MCF 10A (cell line): ENCODE results near the gene CCNL1. TPM values are rescaled to one million over a fixed set of nuclear protein-coding genes. Genes with fewer than 3 reads are reported as not detected.

Experiments used
- BruUV-seq: library from RNA; stranded (reverse); fragments of 400-500 nt; replicated peaks from 2 replicates; lab custom pipeline; 2021; lab: Mats Ljungman, UMichigan
- CTCF ChIA-PET: fragments of 300-600 bp; sonication (Branson Sonifier 250); formaldehyde crosslinking; extraction: SDS; loops from one replicate; lab custom pipeline; 2021; ENCODE audit warnings: antibody characterized with exemption, inconsistent platforms; lab: Yijun Ruan, JAX
- POLR2A ChIA-PET: fragments of 300-600, 350-650 bp; sonication (Branson Sonifier 250); formaldehyde crosslinking; extraction: SDS; loops from one replicate; lab custom pipeline; 2020; ENCODE audit warnings: antibody characterized with exemption, inconsistent platforms; lab: Yijun Ruan, JAX
- DNase-seq: peaks from one replicate; pipeline ENCODE4 v3.0.0-alpha.2; 2018; ENCODE audit not compliant: unreplicated experiment
- H3K27ac Mint-ChIP-seq: one replicate; pipeline ENCODE4 v1.8.0; 2022; ENCODE audit warnings: mild to moderate bottlenecking, low read depth, mixed read lengths; ENCODE audit not compliant: unreplicated experiment
- H3K27me3 Mint-ChIP-seq: one replicate; pipeline ENCODE4 v1.8.0; 2022; ENCODE audit warnings: mixed read lengths; ENCODE audit not compliant: insufficient read depth, unreplicated experiment
- H3K36me3 Mint-ChIP-seq: one replicate; pipeline ENCODE4 v1.8.0; 2022; ENCODE audit warnings: mild to moderate bottlenecking, moderate library complexity, mixed read lengths; ENCODE audit not compliant: insufficient read depth, unreplicated experiment
- H3K4me1 Mint-ChIP-seq: one replicate; pipeline ENCODE4 v1.8.0; 2022; ENCODE audit warnings: mixed read lengths; ENCODE audit not compliant: insufficient read depth, unreplicated experiment
- H3K4me3 Mint-ChIP-seq: one replicate; pipeline ENCODE4 v1.8.0; 2022; ENCODE audit warnings: mild to moderate bottlenecking, moderate library complexity, mixed read lengths; ENCODE audit not compliant: unreplicated experiment
- H3K9me3 Mint-ChIP-seq: one replicate; pipeline ENCODE4 v1.8.0; 2022; ENCODE audit warnings: mixed read lengths; ENCODE audit not compliant: unreplicated experiment
- intact Hi-C: fragments of 100-400 bp; cut with micrococcal nuclease; formaldehyde crosslinking; loops from 2 replicates; pipeline ENCODE4 v1.14.1; 2022
- total RNA-seq: library from RNA; stranded (reverse); gene quantifications from 2 replicates; pipeline ENCODE4 v1.2.3, GENCODE V29; 2022
- TF ChIP-seq, protein P1 (sequence below): fragments of 200-600 bp; IDR thresholded peaks from one replicate; pipeline ENCODE4 v1.8.0; 2022; ENCODE audit warnings: antibody characterized with exemption, mild to moderate bottlenecking; ENCODE audit not compliant: unreplicated experiment

CCNL1 gene
- total RNA-seq, 1 experiment from 2014 or later: 103 TPM

DNA sequence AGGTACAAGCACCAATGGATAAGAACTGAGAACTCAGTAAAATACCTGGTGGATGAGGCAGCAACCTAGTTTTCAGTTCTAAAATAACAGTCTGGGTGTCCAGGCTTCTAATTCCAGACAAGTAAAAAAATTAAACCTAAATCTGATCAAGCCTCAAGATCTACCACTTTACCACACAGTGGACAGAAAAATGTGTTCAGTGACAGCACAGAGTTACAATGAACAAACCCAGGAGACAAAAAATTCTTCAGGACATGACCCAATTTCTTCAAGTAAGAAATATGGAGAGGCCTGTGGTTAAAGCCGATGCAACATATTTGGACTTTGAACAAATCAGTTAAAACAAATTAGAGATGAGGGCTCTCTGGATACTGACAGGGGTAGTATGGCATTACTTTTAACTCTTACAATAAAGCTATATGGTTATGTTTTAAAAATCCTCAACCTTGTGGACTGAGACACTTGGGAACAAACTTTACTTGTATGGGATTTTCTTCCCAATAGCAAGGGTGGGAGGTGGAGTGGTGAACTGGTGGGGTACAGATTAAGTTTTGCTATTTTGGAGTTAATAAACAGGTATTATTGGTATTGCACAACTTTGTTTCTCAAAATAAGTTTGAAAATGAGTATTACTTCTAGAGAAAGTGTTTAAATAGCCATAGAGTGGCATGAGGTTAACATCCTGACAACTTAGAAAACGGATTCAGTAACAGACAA lies 14.2 kb downstream of the CCNL1 start:
- CTCF ChIA-PET: interaction anchor here (2.8 kb wide), 1 partner anchor 9 kb away, joined by 14 read pairs; no protein-coding TSS in a partner anchor
- BruUV-seq: no TSS peak
- Mint-ChIP-seq H3K27me3 (no peaks in the 10 kb centered on the region), H3K27ac (no peak overlapping the region), H3K9me3 (no peaks in the 10 kb centered on the region), H3K4me1 (peaks cover 4% of the 10 kb centered on the region), H3K4me3 (no peak overlapping the region), H3K36me3 (peaks cover 89% of the 10 kb centered on the region)
- POLR2A ChIA-PET: interaction anchor here (0.6 to 2.6 kb wide), 3 partner anchors 9 to 14 kb away, joined by 3 to 14 read pairs (median 3); partner anchors contain the start of gene CCNL1
- no peak for DNase-seq
- TF ChIP-seq, protein P1, sequence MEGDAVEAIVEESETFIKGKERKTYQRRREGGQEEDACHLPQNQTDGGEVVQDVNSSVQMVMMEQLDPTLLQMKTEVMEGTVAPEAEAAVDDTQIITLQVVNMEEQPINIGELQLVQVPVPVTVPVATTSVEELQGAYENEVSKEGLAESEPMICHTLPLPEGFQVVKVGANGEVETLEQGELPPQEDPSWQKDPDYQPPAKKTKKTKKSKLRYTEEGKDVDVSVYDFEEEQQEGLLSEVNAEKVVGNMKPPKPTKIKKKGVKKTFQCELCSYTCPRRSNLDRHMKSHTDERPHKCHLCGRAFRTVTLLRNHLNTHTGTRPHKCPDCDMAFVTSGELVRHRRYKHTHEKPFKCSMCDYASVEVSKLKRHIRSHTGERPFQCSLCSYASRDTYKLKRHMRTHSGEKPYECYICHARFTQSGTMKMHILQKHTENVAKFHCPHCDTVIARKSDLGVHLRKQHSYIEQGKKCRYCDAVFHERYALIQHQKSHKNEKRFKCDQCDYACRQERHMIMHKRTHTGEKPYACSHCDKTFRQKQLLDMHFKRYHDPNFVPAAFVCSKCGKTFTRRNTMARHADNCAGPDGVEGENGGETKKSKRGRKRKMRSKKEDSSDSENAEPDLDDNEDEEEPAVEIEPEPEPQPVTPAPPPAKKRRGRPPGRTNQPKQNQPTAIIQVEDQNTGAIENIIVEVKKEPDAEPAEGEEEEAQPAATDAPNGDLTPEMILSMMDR: no peak
- intact Hi-C loops: no loop called here

DNA sequence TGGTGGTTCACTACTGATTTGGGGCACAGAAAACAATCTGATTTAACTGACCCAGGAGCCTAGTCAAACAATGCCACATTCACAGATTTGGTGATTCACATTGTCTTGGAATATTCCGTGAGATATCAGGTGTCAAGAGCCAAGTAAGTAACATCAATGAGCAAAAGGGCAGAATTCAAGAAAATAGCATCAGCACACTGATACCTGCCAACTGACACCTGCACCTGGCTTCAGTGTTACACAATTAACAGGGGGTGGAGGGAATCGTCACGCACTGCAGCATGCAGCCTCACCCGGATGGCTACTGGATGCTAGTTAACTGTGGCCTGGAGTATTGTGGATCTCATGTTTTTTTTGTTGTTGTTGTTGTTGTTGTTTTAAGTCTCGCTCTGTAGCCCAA lies 17.6 kb downstream of the CCNL1 start:
- peak; percentile 34 for DNase-seq
- Mint-ChIP-seq H3K4me1 (peaks cover 4% of the 10 kb centered on the region), H3K27ac (no peak overlapping the region), H3K9me3 (no peaks in the 10 kb centered on the region), H3K4me3 (no peak overlapping the region), H3K36me3 (peaks cover 55% of the 10 kb centered on the region), H3K27me3 (no peaks in the 10 kb centered on the region)
- CTCF ChIA-PET: interaction anchor here (0.7 to 2.3 kb wide), 2 partner anchors 60 to 465 kb away, joined by 3 to 12 read pairs; no protein-coding TSS in a partner anchor
- POLR2A ChIA-PET: interaction anchor here (1.0 to 1.1 kb wide), 2 partner anchors 18 to 627 kb away, joined by 3 to 4 read pairs; no protein-coding TSS in a partner anchor
- intact Hi-C loops: no loop called here
- BruUV-seq: no TSS peak
- TF ChIP-seq, protein P1: no peak

DNA sequence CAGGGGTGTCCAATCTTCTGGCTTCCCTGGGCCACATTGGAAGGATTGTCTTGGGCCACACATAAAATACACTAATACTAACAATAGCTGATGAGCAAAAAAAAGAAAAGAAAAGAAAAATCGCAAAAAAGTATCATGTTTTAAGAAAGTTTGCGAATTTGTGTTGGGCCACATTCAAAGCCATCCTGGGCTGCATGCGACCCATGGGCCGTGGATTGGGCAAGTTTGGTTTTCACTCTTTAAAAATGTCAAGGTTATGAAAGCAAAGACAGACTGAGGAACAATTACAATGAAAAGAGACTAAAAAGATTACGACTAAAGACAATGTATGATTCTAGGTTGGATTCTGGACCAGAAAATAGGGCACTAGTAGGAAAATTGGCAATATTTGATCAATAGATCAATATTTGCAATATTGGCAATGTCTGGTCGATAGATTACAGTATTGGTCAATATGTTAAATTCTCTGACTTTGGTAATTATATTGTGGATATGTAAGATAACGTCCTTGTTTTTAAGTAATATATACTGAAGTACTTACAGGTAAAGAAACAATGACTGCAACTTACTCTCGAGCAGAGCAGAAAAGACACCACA lies 19.9 kb downstream of the CCNL1 start:
- no TSS peak for BruUV-seq
- Mint-ChIP-seq H3K36me3 (peaks cover 32% of the 10 kb centered on the region), H3K4me3 (no peak overlapping the region), H3K4me1 (peaks cover 18% of the 10 kb centered on the region), H3K27ac (no peak overlapping the region), H3K9me3 (no peaks in the 10 kb centered on the region), H3K27me3 (no peaks in the 10 kb centered on the region)
- intact Hi-C loops: loop anchor here (10.0 kb wide), 1 partner anchor 1145 kb away; no protein-coding TSS in a partner anchor
- POLR2A ChIA-PET: interaction anchor here (1.1 to 3.7 kb wide), 3 partner anchors 58 to 464 kb away, joined by 3 to 46 read pairs (median 3); no protein-coding TSS in a partner anchor
- CTCF ChIA-PET: interaction anchor here (0.6 to 4.6 kb wide), 5 partner anchors 26 to 1129 kb away, joined by 3 to 56 read pairs (median 5); partner anchors contain the start of gene TIPARP
- DNase-seq: no peak
- TF ChIP-seq, protein P1: no peak
